OCI-LY3 (cell line): Measurements from ENCODE around the gene RRAS2.

Experiments used
- EZH2phosphoT487 ChIP-seq: fragments of 200-600 bp; shearing (Covaris generic); IDR thresholded peaks from 2 replicates; pipeline ENCODE4 v1.6.1; 2018; ENCODE audit warnings: antibody characterized with exemption, mixed run types, low read depth
- TF ChIP-seq, protein P1 (sequence below): fragments of 200-600, 300-600 bp; sonication (generic); IDR thresholded peaks from 2 replicates; pipeline ENCODE4 v1.5.1; 2014; ENCODE audit warnings: antibody characterized with exemption, low read length, low read depth

DNA sequence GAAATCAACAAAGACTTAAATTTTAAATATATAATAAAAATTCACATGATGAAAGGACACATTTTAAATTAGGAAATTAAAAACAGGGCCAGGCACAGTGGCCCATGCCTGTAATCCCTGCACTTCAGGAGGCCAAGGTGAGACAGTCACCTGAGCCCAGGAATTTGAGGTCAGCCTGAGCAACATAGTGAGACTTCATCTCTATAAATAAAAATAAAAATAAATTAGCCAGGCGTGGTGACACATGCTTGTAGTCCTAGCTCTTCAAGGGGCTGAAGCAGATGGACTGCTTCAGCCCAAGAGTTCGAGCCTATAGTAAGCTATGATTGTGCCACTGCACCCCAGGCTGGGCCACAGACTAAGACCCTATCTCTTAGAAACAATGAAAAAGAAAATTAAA lies 29.3 kb downstream of the RRAS2 start:
- TF ChIP-seq, protein P1, sequence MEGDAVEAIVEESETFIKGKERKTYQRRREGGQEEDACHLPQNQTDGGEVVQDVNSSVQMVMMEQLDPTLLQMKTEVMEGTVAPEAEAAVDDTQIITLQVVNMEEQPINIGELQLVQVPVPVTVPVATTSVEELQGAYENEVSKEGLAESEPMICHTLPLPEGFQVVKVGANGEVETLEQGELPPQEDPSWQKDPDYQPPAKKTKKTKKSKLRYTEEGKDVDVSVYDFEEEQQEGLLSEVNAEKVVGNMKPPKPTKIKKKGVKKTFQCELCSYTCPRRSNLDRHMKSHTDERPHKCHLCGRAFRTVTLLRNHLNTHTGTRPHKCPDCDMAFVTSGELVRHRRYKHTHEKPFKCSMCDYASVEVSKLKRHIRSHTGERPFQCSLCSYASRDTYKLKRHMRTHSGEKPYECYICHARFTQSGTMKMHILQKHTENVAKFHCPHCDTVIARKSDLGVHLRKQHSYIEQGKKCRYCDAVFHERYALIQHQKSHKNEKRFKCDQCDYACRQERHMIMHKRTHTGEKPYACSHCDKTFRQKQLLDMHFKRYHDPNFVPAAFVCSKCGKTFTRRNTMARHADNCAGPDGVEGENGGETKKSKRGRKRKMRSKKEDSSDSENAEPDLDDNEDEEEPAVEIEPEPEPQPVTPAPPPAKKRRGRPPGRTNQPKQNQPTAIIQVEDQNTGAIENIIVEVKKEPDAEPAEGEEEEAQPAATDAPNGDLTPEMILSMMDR: no peak
- no peak for TF ChIP-seq EZH2phosphoT487
